ENCODE results near the gene DMRTA1.
"Not testable (repeated sequence)": the region's sequence is repeated elsewhere in the genome, so short reads cannot be mapped to it uniquely, and the experiment has no call there.

DMRTA1 gene

DNA sequence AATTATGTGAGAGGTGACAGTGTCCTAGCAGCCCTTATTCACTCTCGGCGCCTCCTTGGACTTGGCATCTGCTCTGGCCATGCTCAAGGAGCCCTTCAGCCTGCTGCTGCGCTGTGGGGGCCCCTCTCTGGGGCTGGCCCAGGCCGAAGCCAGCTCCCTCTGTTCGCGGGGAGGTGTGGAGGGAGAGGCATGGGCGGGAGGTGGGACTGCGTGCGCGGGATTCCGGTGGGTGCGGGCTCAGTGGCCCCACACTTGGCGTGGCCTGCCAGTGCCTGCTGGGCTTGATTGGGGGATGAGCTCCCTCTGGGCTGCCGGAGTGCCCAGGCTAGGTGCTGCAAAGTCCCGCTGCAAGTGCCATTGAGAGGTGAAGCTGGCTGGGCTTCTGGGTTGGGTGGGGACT lies 12.9 kb upstream of the DMRTA1 start:
- DNase-seq (ENCODE audit: extremely low read depth, insufficient read length): no peak
- TF ChIP-seq, protein P1, sequence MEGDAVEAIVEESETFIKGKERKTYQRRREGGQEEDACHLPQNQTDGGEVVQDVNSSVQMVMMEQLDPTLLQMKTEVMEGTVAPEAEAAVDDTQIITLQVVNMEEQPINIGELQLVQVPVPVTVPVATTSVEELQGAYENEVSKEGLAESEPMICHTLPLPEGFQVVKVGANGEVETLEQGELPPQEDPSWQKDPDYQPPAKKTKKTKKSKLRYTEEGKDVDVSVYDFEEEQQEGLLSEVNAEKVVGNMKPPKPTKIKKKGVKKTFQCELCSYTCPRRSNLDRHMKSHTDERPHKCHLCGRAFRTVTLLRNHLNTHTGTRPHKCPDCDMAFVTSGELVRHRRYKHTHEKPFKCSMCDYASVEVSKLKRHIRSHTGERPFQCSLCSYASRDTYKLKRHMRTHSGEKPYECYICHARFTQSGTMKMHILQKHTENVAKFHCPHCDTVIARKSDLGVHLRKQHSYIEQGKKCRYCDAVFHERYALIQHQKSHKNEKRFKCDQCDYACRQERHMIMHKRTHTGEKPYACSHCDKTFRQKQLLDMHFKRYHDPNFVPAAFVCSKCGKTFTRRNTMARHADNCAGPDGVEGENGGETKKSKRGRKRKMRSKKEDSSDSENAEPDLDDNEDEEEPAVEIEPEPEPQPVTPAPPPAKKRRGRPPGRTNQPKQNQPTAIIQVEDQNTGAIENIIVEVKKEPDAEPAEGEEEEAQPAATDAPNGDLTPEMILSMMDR (IDR thresholded peaks at IDR 0.05; ENCODE audit: insufficient read depth, low read length, poor library complexity, severe bottlenecking): no peak
- Histone ChIP-seq H3K4me3 (replicated peaks; ENCODE audit: low read depth, low read length) (no peak overlapping the region), H3K27me3 (replicated peaks; ENCODE audit: control insufficient read depth, insufficient read depth, low read length) (no peaks in the 10 kb centered on the region), H3K36me3 (ENCODE audit: control insufficient read depth, insufficient read depth, low read length) (no peaks in the 10 kb centered on the region)

DNA sequence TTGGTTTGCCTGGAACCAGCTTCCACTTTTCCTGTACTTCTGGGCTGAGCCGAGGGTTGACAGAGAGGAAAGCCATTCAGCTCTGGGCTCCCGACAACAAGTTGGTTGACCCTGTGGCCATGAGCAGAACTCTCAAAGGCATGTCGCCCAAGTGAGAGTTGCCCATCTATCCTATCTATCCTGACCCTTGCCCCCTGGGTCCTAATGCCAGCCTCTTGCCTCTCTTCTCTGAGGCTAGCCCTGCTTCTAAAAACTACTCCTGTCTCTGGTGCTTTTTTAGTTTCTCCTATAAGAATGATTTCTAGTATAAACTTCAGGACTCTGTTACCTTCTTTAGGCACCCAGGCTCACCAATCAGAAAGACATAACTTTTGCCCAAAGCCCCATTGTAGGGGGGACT lies 11.4 kb upstream of the DMRTA1 start:
- H3K27me3 ChIP-seq (replicated peaks; ENCODE audit: control insufficient read depth, insufficient read depth, low read length); DNase-seq (ENCODE audit: extremely low read depth, insufficient read length); H3K36me3 ChIP-seq (ENCODE audit: control insufficient read depth, insufficient read depth, low read length); H3K4me3 ChIP-seq (replicated peaks; ENCODE audit: low read depth, low read length): not testable (repeated sequence)

DNA sequence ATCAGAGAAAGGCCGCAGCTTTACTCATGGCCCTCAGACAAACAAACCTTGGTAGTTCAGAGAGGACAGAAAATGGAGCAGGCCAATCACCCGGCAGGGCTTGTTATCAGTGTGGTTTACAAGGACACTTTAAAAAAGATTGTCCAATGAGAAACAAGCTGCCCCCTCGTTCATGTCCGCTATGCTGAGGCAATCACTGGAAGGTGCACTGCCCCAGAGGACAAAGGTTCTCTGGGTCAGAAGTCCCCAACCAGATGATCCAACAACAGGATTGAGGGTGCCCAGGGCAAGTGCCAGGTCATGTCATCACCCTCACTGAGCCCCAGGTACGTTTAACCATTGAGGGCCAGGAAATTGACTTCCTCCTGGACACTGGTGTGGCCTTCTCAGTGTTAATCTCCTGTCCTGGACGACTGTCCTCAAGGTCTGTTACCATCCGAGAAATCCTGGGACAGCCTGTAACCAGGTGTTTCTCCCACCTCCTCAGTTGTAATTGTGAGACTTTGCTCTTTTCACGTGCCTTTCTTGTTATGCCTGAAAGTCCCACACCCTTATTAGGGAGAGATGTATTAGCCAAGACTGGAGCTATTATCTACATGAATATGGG lies 9.1 kb upstream of the DMRTA1 start:
- not testable (repeated sequence) for H3K27me3 ChIP-seq (replicated peaks; ENCODE audit: control insufficient read depth, insufficient read depth, low read length); H3K36me3 ChIP-seq (ENCODE audit: control insufficient read depth, insufficient read depth, low read length); H3K4me3 ChIP-seq (replicated peaks; ENCODE audit: low read depth, low read length); DNase-seq (ENCODE audit: extremely low read depth, insufficient read length)

DNA sequence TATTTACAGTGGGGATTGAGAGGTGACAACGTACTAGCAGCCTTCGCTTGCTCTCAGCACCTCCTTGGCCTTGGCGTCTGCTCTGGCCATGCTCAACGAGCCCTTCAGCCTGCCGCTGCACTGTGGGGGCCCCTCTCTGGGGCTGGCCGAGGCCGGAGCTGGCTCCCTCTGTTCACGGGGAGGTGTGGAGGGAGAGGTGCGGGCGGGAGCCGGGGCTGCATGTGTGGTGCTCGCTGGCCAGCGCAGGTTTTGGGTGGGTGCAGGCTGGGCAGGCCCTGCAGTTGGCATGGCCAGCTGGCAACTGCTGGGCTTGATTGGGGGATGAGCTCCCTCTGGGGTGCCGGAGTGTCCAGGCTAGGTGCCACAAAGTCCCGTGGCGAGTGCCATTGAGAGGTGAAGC lies 5.8 kb upstream of the DMRTA1 start:
- no peak for DNase-seq (ENCODE audit: extremely low read depth, insufficient read length)
- Histone ChIP-seq H3K27me3 (replicated peaks; ENCODE audit: control insufficient read depth, insufficient read depth, low read length) (no peaks in the 10 kb centered on the region), H3K36me3 (ENCODE audit: control insufficient read depth, insufficient read depth, low read length) (no peaks in the 10 kb centered on the region), H3K4me3 (replicated peaks; ENCODE audit: low read depth, low read length) (no peak overlapping the region)
- TF ChIP-seq, protein P1 (IDR thresholded peaks at IDR 0.05; ENCODE audit: insufficient read depth, low read length, poor library complexity, severe bottlenecking): no peak

DNA sequence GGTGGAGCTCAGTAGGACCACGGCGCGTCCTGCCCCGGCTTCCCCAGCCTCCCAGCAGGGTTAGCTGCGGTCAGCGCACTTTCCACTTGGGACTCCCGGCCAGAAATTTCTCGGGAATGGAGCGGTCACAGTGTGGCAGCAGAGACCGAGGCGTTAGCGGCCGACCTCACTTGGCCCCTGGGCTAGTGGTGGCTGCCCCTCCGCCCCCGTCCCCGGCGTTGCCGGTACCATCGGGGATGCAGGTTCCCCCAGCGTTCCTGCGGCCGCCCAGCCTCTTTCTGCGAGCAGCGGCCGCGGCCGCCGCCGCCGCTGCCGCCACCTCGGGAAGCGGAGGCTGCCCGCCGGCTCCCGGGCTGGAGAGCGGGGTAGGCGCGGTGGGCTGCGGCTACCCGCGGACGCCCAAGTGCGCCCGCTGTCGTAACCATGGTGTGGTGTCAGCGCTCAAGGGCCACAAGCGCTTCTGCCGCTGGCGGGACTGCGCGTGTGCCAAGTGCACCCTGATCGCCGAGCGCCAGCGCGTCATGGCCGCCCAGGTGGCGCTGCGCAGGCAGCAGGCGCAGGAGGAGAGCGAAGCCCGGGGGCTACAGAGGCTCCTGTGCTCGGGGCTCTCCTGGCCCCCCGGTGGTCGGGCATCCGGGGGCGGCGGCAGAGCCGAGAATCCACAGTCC lies 460 bp downstream of the DMRTA1 start:
- TF ChIP-seq, protein P1 (IDR thresholded peaks at IDR 0.05; ENCODE audit: insufficient read depth, low read length, poor library complexity, severe bottlenecking): peak; percentile 17
- Histone ChIP-seq H3K4me3 (replicated peaks; ENCODE audit: low read depth, low read length) (peak overlapping the region; percentile 35), H3K27me3 (replicated peaks; ENCODE audit: control insufficient read depth, insufficient read depth, low read length) (no peaks in the 10 kb centered on the region; the same call in none of the 2 replicates), H3K36me3 (ENCODE audit: control insufficient read depth, insufficient read depth, low read length) (no peaks in the 10 kb centered on the region)
- peak; percentile 22 for DNase-seq (ENCODE audit: extremely low read depth, insufficient read length)

DNA sequence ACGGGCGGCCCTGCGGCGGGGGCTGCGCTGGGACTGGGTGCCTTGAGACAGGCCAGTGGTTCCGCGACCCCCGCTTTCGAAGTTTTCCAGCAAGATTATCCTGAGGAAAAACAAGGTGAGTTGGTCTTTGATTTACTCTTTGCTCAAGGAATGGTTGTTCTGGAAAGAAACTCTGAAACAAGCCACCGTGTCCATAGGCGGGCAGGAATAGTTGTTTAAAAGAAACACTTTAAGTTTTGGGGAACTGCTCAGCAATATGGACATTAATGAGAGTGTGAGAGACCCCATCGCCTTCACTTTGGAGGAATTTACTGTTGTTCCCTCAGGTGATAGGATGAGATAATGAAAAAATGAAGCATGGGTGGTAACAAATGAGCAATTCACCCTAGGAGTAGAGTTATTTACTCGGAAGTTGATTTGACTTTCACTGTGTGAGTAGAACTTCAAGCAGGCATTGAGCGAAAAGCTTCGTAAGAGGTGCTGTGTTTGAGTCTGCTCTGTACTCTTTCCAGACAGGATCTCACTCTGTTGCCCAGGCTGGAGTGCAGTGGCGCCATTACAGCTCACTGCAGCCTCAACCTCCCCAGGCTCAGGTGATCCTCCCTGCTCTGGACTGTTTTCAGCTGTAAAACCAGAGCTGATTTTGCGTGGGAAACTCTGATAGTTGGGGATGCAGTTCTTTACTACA lies 1.1 kb downstream of the DMRTA1 start:
- H3K36me3 ChIP-seq (ENCODE audit: control insufficient read depth, insufficient read depth, low read length): no peaks in the 10 kb centered on the region
- TF ChIP-seq, protein P1 (IDR thresholded peaks at IDR 0.05; ENCODE audit: insufficient read depth, low read length, poor library complexity, severe bottlenecking): no peak
- DNase-seq (ENCODE audit: extremely low read depth, insufficient read length): no peak
- no peaks in the 10 kb centered on the region; the same call in none of the 2 replicates for H3K27me3 ChIP-seq (replicated peaks; ENCODE audit: control insufficient read depth, insufficient read depth, low read length)
- no peak overlapping the region for H3K4me3 ChIP-seq (replicated peaks; ENCODE audit: low read depth, low read length)

Data from GM06990 (cell line).